OCI-LY1 (cell line): ENCODE data around the gene DNAJB8.

Experiments used
- H2AFZ ChIP-seq: fragments of 200-600 bp; sonication (generic), shearing (Covaris generic); 2 replicates; pipeline ENCODE4 v1.6.0; 2014; ENCODE audit warnings: antibody characterized with exemption, mild to moderate bottlenecking, low read length
- H3F3A ChIP-seq: fragments of 200-600 bp; sonication (generic), shearing (Covaris generic); 2 replicates; pipeline ENCODE4 v1.6.0; 2014; ENCODE audit warnings: mild to moderate bottlenecking, antibody characterized with exemption, low read length, moderate library complexity; ENCODE audit not compliant: insufficient read depth
- H3K27ac ChIP-seq: fragments of 200-600 bp; sonication (generic); 2 replicates; pipeline ENCODE4 v1.5.1; 2014; ENCODE audit warnings: low read length, mixed run types, mild to moderate bottlenecking, low read depth; ENCODE audit not compliant: poor library complexity, severe bottlenecking
- H3K27me3 ChIP-seq: fragments of 200-600 bp; sonication (generic); 2 replicates; pipeline ENCODE4 v1.6.0; 2014; ENCODE audit warnings: antibody characterized with exemption, mild to moderate bottlenecking, low read length, moderate library complexity; ENCODE audit not compliant: insufficient read depth
- H3K36me3 ChIP-seq: fragments of 200-600 bp; sonication (generic); 2 replicates; pipeline ENCODE4 v1.6.1; 2014; ENCODE audit warnings: mild to moderate bottlenecking, antibody characterized with exemption, low read length, moderate library complexity, mixed read lengths; ENCODE audit not compliant: insufficient read depth
- H3K4me1 ChIP-seq: fragments of 200-600 bp; sonication (generic); 2 replicates; pipeline ENCODE4 v1.5.1; 2014; ENCODE audit warnings: mild to moderate bottlenecking, low read length, moderate library complexity; ENCODE audit not compliant: insufficient read depth, severe bottlenecking
- H3K4me2 ChIP-seq: fragments of 200-600 bp; sonication (generic), shearing (Covaris generic); 2 replicates; pipeline ENCODE4 v1.6.1; 2014; ENCODE audit warnings: low read length
- H3K4me3 ChIP-seq: fragments of 200-600 bp; sonication (generic); 2 replicates; pipeline ENCODE4 v1.5.1; 2014; ENCODE audit warnings: low read length, low read depth, mild to moderate bottlenecking, mixed read lengths; ENCODE audit not compliant: poor library complexity, severe bottlenecking
- H3K79me2 ChIP-seq: fragments of 200-600 bp; shearing (Covaris generic); 2 replicates; pipeline ENCODE4 v1.6.1; 2016; ENCODE audit warnings: mixed run types, low read length, mixed read lengths; ENCODE audit not compliant: insufficient read depth
- H3K9ac ChIP-seq: fragments of 200-600 bp; sonication (generic), shearing (Covaris generic); 2 replicates; pipeline ENCODE4 v1.6.1; 2014; ENCODE audit warnings: mild to moderate bottlenecking, low read length, mixed read lengths
- H3K9me2 ChIP-seq: fragments of 200-600 bp; sonication (generic), shearing (Covaris generic); 2 replicates; pipeline ENCODE4 v1.6.1; 2014; ENCODE audit warnings: low read depth, mild to moderate bottlenecking, low read length, mixed read lengths
- H3K9me3 ChIP-seq: fragments of 200-600 bp; shearing (Covaris generic); 2 replicates; pipeline ENCODE4 v1.6.1; 2014; ENCODE audit warnings: low read length, mixed read lengths
- H4K20me1 ChIP-seq: fragments of 200-600 bp; sonication (generic), shearing (Covaris generic); 2 replicates; pipeline ENCODE4 v1.6.0; 2016; ENCODE audit warnings: mild to moderate bottlenecking, low read length; ENCODE audit not compliant: insufficient read depth
- EZH2 ChIP-seq: fragments of 200-600 bp; sonication (generic), shearing (Covaris generic); IDR thresholded peaks from 2 replicates; pipeline ENCODE4 v1.8.0; 2017; ENCODE audit warnings: borderline replicate concordance, mixed run types, mild to moderate bottlenecking, antibody characterized with exemption, low read length, moderate library complexity, mixed read lengths
- TF ChIP-seq, protein P1 (sequence below): fragments of 200-600 bp; sonication (generic), shearing (Covaris generic); IDR thresholded peaks from 2 replicates; pipeline ENCODE4 v1.5.1; 2017; ENCODE audit warnings: mild to moderate bottlenecking, antibody characterized with exemption, low read length, moderate library complexity, mixed read lengths

Gene DNAJB8

DNA sequence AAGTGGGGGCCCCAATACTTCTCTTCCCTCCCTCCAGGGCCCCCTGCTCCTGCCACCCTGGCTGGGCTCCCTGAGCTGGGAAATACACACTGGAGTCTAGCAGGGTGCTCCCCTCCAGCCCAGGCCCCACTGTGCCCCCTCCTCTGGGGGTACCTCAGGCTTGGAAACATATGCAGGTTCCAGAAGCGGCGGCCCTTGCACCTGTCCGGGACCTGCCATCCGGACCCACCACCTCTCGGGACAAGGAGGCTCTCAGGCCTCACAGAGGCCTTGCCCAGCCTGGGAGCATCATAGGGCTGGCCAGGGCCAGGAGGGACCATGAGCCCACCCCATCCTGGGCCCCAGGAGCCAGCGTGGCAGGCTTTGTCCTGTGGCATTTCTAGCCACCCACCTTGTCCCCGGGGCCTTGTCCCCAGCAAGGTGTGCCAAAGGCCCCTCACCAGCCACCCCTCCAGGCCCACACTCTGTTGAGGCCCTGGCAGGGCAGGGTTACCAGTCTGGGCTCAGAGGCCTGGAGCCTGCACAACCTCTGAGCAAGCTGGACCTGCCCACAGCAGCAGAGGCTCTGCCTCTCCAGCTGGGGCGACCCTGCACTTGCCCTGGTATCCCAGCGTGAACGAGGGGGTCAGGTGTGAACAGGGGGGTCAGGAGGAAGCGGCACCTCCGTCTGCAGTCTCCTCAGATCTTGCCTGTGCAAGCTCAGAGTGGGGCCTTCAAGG lies 45.8 kb downstream of the DNAJB8 start:
- no peak overlapping the region for H3K27ac ChIP-seq
- no peaks in the 10 kb centered on the region for H3K9me2 ChIP-seq
- no peak overlapping the region for H3K4me2 ChIP-seq
- H3K27me3 ChIP-seq: 0 out of 2 replicates have a peak, but pooled peaks cover 8% of the 10 kb centered on the region
- no peak overlapping the region for H2AFZ ChIP-seq
- no peaks in the 10 kb centered on the region for H3K9me3 ChIP-seq
- H3K36me3 ChIP-seq: no peaks in the 10 kb centered on the region
- H3K4me3 ChIP-seq: no peak overlapping the region
- no peaks in the 10 kb centered on the region for H4K20me1 ChIP-seq
- TF ChIP-seq, protein P1, sequence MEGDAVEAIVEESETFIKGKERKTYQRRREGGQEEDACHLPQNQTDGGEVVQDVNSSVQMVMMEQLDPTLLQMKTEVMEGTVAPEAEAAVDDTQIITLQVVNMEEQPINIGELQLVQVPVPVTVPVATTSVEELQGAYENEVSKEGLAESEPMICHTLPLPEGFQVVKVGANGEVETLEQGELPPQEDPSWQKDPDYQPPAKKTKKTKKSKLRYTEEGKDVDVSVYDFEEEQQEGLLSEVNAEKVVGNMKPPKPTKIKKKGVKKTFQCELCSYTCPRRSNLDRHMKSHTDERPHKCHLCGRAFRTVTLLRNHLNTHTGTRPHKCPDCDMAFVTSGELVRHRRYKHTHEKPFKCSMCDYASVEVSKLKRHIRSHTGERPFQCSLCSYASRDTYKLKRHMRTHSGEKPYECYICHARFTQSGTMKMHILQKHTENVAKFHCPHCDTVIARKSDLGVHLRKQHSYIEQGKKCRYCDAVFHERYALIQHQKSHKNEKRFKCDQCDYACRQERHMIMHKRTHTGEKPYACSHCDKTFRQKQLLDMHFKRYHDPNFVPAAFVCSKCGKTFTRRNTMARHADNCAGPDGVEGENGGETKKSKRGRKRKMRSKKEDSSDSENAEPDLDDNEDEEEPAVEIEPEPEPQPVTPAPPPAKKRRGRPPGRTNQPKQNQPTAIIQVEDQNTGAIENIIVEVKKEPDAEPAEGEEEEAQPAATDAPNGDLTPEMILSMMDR: no peak
- TF ChIP-seq EZH2: no peak
- no peaks in the 10 kb centered on the region for H3K4me1 ChIP-seq
- H3K9ac ChIP-seq: no peak overlapping the region
- no peaks in the 10 kb centered on the region for H3K79me2 ChIP-seq
- H3F3A ChIP-seq: no peaks in the 10 kb centered on the region

DNA sequence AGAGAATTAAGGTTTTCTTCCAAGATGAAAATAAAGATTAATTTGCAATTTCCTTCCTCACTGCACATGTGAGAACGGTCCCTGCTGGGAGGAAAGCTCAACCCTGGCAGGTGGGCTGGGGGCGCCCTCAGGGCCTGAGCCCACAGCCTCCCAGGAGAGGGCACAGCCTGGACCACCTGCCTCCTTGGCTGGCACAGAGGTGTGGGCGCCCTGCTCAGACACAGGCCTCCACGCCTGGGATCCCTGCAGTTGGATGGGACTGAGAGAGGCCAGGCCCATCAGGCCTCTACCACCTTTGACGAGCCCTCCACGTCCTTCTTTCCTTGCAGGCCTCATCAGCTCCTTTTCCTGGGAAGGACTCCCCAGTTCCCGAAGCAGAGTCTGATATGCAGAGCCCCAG lies 46.4 kb downstream of the DNAJB8 start:
- no peak overlapping the region for H3K27ac ChIP-seq
- no peaks in the 10 kb centered on the region for H3K79me2 ChIP-seq
- H3K4me3 ChIP-seq: no peak overlapping the region
- H3K9me3 ChIP-seq: no peaks in the 10 kb centered on the region
- no peak overlapping the region for H2AFZ ChIP-seq
- H3K36me3 ChIP-seq: no peaks in the 10 kb centered on the region
- H3K9ac ChIP-seq: no peak overlapping the region
- no peaks in the 10 kb centered on the region for H3K9me2 ChIP-seq
- TF ChIP-seq, protein P1: no peak
- no peak for TF ChIP-seq EZH2
- H4K20me1 ChIP-seq: no peaks in the 10 kb centered on the region
- H3K4me2 ChIP-seq: no peak overlapping the region
- H3K27me3 ChIP-seq: 0 out of 2 replicates have a peak, but pooled peaks cover 8% of the 10 kb centered on the region
- no peaks in the 10 kb centered on the region for H3K4me1 ChIP-seq
- no peaks in the 10 kb centered on the region for H3F3A ChIP-seq

DNA sequence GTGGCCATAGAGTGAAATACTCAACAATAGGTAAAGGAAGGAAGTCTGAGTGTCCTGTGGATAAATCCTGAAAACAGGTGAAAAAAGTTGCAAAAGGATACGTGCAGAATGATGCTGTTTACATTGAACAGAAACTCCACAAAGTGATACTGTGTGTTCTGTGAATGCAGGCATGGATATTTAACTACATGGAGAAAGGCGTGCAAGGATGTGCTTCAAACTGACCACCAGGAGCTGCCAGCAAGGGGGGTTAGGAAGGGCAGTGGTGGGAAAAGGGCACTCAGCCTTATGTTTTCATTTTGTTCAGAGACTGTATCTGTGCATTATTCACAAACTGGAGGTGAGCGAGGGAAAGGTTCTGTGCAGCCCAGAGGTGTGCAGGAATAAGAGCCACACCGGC lies 47.4 kb downstream of the DNAJB8 start:
- H4K20me1 ChIP-seq: no peaks in the 10 kb centered on the region
- no peaks in the 10 kb centered on the region for H3K36me3 ChIP-seq
- H3K79me2 ChIP-seq: no peaks in the 10 kb centered on the region
- TF ChIP-seq, protein P1: no peak
- no peak for TF ChIP-seq EZH2
- H3K4me3 ChIP-seq: no peak overlapping the region
- H2AFZ ChIP-seq: no peak overlapping the region
- no peaks in the 10 kb centered on the region for H3K9me2 ChIP-seq
- no peak overlapping the region for H3K9ac ChIP-seq
- H3K9me3 ChIP-seq: no peaks in the 10 kb centered on the region
- no peak overlapping the region for H3K27ac ChIP-seq
- no peaks in the 10 kb centered on the region for H3F3A ChIP-seq
- H3K4me1 ChIP-seq: no peaks in the 10 kb centered on the region
- H3K4me2 ChIP-seq: no peak overlapping the region
- 0 out of 2 replicates have a peak, but pooled peaks cover 8% of the 10 kb centered on the region for H3K27me3 ChIP-seq
